ENCODE results near the gene P2RY11.

P2RY11 gene

DNA sequence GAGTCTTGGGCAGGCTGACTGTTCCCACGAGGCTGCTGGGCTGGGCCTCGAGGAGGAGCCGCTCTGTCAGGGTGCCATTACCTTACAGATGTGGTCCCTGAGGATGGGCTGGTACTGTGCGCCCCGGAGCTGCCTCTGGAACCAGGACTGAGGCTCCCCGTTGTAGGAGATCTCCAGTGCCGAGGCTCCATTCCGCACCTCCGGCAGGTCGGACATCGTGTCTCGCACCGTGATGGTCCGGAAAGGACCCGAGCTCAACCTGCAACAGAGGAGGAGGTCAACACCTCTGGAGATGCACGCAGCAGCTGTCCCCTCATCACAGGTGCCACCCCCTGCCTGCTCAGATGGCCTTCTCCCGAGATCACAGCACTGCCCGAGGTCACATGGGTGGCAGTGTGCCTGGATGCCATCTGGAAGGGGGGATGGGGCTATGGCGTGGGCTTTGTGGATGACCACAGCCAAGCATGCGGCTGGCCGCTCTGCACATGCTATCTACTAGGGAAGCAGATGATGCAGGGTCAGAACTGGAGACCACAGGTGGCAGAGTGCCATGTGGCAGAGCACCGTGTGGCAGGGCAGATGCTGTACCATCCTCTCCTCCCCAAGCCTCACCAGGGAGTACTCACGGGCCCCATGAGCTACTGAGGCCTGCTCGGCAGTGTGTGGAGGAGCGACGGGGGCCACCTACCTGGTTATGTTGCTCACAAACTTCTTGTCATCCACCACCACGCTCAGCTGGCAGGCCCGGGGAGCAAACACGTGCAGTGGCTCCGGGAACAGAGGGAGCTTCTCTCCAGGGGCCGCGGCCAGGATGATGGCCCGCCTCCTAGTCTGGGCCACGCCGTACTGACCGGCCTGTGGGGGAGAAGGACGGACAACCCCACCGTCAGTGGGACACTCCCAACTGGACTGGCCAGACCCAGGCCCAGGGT, 26.5 kb downstream of the P2RY11 start:
- DNase-seq (ENCODE audit: low read depth, low spot score) = no peak
- no peak overlapping the region for H3K27ac ChIP-seq

DNA sequence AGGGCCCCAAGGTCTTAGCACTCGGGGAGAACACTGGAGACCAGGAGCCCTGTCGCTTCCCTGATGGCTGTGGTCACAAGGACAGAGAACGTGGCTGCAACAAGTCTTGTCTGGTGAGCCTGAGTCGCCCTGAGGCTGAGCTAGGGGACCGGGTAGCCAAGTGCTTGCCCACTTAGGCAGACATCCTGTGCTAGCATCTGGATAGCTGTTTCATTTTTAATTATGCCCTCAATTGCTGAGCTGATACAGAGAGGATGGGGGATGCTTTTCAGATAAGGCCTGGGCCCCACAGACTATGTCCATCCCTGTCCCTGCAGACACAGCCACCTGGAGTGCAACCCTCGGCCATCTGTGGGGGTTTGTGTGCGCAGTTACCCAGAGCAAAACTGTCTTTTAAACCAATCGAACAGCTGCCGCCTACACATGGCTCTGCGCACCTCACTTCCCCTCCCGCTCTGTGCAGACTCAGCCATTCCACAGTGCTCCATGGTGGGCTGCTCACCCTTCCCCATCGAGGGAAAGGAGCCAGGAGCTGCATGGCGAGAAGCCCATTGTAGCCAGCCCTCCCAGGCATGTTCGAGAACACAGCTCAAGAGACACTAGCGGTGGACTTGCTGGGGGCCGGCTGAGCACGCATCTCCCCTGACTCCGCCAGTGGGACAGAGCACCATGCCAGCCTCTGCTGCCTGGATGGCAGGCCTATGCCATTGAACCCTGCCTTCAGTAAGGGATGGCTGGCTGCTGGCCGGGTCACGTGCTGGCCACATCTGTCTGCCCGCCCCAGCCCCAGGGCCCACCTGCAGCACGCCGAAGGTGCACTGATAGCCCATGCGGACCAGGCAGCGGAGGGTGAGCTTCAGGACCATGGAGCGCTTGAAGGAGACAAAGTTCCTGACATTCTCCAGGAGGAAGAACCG, 27.6 kb downstream of the P2RY11 start:
- H3K27ac ChIP-seq = no peak overlapping the region
- no peak for DNase-seq (ENCODE audit: low read depth, low spot score)

DNA sequence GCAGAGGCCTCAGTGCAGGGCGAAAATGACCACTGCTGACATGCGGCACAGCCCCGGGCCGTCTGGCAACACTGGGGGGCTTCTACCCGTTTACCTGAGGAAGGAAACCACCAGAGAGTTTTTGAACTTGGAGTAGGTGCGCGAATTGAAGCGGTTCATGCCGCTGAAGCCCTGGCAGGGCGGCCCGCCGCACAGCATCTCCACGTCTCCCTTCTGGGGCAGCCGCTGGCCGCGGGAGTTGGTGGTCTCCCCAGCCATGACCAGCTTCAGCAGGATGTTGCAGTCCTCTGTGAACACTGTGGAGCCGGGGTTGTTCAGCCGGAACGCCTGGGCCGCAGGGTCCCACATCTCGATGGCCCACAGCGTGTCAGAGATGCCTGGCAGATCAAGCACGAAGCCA, 28.5 kb downstream of the P2RY11 start:
- H3K27ac ChIP-seq = no peak overlapping the region
- no peak for DNase-seq (ENCODE audit: low read depth, low spot score)

DNA sequence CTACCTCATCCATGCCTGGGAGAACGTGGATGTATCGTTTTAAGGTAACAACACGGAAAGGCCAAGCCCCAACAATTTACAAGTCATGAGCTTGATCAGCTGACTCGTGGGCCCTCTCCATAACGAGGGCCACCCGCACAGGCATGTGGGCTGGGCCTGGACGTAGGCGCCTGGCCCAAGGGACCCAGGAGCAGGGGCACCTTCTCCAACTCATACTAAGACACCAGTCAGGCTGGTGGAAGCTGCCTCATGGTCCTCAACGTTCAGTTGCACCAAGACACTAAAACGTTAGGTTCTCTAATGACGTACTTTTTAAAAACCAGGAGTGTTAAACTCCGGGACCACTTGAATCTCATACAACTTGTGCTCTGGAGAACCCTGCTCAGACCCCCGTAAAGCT, 30.0 kb downstream of the P2RY11 start:
- no peak for DNase-seq (ENCODE audit: low read depth, low spot score)
- no peak overlapping the region for H3K27ac ChIP-seq

GRCh38 chr19:10141973-10142372, 30.5 kb downstream of the P2RY11 start:
- DNase-seq (ENCODE audit: low read depth, low spot score) = no peak
- no peak overlapping the region for H3K27ac ChIP-seq

- no peak for DNase-seq (ENCODE audit: low read depth, low spot score)
Measured at GRCh38 chr19:10142701-10143375, 31.3 kb downstream of the P2RY11 start.

GRCh38 chr19:10143681-10144080, 32.2 kb downstream of the P2RY11 start:
- no peak for DNase-seq (ENCODE audit: low read depth, low spot score)
- H3K27ac ChIP-seq = no peak overlapping the region

More at GRCh38 chr19:10142701-10143375, 31.3 kb downstream of the P2RY11 start:
- no peak overlapping the region for H3K27ac ChIP-seq

DNA sequence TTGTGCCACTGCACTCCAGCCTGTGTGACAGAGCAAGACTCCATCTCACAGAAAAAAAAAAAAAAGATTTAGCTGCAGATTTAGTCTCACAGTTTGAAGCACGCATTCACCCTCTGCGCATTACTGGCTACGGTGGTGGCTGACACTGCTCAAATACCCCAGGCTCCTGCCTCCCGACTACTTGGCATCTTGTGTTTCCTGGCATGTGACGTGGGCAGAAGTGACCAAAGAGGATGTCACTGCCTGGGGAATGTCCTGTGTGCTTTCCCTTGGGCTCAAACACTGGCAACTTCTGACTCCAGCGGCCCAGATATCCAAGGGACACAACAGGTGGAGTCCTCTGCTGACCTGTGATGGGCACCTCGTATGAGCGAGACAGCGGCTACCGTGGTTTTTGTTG, 32.9 kb downstream of the P2RY11 start:
- H3K27ac ChIP-seq = no peak overlapping the region
- DNase-seq (ENCODE audit: low read depth, low spot score) = no peak

GRCh38 chr19:10145031-10145430, 33.5 kb downstream of the P2RY11 start:
- no peak overlapping the region for H3K27ac ChIP-seq

DNA sequence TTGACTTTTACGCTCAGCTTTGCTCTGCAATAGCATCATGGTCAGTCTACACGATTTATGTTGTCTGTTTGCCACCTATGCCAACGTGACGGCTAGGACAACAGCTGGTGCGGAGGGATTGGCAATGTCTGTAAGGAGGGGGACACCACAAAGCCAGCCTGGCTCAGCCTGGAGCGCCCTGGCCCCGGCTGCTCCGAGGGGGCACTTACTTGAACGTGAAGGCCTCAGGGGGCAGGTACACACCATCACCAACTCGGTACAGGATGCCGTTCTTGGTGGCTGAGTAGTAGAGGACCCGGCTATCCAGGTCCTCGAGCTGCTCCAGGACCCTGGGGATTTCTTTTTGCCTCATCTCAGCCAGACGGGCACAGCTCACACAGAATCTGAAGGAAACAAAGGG, 34.6 kb downstream of the P2RY11 start:
- DNase-seq (ENCODE audit: low read depth, low spot score) = no peak
- H3K27ac ChIP-seq = no peak overlapping the region

More at GRCh38 chr19:10145031-10145430, 33.5 kb downstream of the P2RY11 start:
- no peak for DNase-seq (ENCODE audit: low read depth, low spot score)

GRCh38 chr19:10149427-10149826, 37.9 kb downstream of the P2RY11 start:
- no peak overlapping the region for H3K27ac ChIP-seq
- no peak for DNase-seq (ENCODE audit: low read depth, low spot score)

DNA sequence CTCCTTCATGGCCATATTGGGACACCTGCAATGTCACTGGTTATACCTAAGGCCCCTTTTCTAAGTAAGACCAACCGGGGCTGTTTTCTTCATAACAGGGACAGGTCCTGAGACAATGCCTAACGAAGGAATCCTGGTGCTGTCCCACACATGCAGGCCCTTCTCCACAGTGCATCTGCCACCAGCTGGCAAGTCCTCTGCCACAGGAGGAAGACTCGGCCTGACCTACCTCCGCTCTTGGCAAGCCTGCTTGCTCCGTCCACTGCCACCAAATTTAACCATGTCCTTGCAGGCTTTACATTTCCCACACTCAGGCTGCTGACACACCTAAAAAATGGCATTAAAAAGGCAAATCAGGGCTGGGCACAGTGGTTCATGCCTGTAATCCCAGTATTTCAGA, 40.0 kb downstream of the P2RY11 start:
- no peak overlapping the region for H3K27ac ChIP-seq
- no peak for DNase-seq (ENCODE audit: low read depth, low spot score)

GRCh38 chr19:10152100-10152499, 40.6 kb downstream of the P2RY11 start:
- H3K27ac ChIP-seq = no peak overlapping the region
- no peak for DNase-seq (ENCODE audit: low read depth, low spot score)

DNA sequence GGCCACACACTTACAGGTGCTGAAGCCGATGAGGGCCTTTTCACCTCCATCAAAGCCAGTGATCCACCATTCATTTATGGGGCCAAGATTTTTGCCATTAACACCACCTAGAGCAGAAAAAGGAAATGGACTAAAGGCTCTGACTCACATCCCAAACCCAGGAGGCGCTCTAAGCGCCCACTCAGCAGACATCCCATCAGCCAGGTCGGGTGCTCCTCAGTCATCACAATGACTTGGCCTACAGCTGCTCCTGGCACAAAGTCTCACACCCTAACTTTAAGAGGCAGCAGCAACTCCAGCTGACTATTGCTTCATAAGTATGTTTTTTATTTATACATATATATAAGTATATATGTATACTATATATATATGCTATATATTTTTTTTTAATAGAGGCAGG, 44.3 kb downstream of the P2RY11 start:
- H3K27ac ChIP-seq = no peak overlapping the region
- DNase-seq (ENCODE audit: low read depth, low spot score) = no peak

- H3K27ac ChIP-seq = no peak overlapping the region
- no peak for DNase-seq (ENCODE audit: low read depth, low spot score)
Measured at GRCh38 chr19:10158071-10158470, 46.6 kb downstream of the P2RY11 start.

DNA sequence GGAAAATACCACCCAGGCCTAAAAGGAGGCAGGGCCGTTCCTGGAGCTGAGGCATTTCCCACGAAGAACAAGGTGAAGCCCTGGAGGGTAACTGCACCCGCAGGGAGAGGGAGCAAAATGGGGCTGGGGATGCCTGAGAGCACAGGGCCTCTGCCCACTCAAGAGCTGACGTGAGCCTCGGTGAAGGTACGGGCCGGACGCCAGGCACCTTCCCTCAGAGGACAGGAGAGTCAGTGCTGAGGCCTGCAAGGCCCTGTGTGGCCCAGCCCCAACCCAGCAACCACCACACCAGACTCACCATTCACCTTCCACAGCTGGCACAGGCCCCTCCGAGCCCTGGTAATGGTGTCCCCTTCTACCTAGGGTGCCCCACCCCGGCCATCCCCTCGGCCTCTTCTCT, 47.0 kb downstream of the P2RY11 start:
- no peak overlapping the region for H3K27ac ChIP-seq
- DNase-seq (ENCODE audit: low read depth, low spot score) = no peak

GRCh38 chr19:10159610-10160009, 48.1 kb downstream of the P2RY11 start:
- no peak overlapping the region for H3K27ac ChIP-seq
- DNase-seq (ENCODE audit: low read depth, low spot score) = no peak

DNA sequence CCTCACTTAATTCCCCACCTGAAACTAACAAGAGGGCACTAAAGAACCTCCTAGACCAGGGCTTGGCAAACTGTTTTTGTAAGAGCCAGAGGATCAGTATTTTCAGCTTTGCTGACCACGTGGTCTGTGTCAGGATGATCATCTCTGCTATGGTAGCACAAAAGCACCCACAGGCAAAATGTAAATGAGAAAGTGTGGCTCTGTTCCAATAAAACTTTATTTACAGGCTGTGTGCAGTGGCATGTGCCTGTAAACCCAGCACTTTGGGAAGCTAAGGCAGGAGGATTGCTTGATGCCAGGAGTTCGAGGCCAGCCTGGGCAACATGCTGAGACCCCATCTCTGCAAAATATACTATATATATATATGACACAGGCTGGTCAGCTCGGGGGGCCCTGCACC, 52.0 kb downstream of the P2RY11 start:
- no peak for DNase-seq (ENCODE audit: low read depth, low spot score)
- H3K27ac ChIP-seq = no peak overlapping the region
